ENCODE results near the gene ZSCAN5A.
"Not testable (repeated sequence)": the region's sequence is repeated elsewhere in the genome, so short reads cannot be mapped to it uniquely, and the experiment has no call there.

Gene ZSCAN5A

DNA sequence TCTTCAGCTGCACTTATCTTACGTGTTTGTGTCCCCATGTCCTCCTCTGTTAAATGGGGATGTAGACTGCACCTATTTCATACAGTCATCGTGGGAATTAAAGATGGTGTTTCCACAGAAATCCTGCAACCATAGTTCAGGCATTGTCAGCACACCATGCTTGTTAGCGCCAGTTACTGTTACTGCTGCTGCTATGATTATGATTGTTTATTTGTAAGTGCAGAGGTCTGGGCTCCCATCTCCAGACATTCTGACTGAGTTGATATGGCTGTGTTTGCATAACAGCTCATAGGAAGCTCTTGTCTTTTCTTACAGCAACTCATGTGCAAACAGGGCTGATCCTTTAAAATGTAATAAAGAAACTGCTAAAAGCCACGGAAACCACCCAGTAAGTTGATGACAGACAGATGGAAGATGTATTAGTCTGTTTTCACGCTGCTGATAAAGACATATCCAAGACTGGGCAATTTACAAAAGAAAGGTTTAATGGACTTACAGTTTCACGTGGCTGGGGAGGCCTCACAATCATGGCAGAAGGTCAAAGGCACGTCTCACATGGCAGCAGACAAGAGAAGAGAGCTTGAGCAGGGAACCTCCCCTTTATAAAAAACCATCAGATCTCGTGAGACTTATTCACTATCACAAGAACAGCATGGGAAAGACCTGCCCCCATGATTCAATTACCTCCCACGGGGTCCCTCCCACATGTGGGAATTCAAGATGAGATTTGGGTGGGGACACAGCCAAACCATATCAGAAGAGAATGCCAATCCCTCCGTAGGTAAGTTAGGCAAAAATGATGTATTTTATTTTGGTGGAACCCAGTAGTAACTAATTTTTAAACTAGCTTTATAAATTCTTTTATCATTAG, 1.6 kb downstream of the ZSCAN5A start:
- no peak for DNase-seq

DNA sequence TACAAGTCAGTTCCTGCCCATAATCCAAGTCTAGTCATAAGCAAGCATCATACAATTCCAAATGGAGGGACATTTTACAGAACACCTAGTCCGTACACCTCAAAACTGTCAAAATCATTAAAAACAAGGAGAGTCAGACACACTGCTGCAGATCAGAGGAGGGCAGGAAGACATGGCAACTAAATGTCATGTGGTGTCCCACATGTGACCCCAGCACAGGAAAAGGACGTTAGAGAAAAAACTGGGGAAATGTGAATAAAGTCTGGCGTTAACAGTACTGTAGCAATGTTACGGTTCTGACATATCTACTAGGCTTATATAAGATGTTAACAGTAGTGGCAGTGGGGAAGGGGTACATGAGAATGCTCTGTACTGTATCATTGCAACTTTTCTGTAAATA, 2.3 kb downstream of the ZSCAN5A start:
- no peak for DNase-seq

DNA sequence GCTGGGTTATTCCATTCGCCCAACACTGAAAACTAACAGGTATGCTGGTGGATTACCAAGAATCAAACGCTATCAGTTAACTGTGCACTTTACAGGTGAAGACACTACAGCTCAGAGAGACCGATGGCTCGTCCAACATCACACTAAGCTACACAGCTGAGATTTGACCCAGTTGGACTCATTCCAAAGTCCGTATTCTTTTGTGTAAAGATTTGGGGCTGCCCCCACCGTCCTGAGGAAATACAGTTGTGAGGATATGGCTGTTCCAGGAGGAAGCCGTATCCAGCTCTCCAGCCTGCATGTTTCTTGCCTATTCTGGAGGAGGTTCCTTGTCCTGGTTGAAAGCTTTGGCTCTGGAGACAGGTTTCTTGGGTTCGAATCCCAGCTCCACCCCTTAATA, 4.2 kb downstream of the ZSCAN5A start:
- DNase-seq, result no peak

DNA sequence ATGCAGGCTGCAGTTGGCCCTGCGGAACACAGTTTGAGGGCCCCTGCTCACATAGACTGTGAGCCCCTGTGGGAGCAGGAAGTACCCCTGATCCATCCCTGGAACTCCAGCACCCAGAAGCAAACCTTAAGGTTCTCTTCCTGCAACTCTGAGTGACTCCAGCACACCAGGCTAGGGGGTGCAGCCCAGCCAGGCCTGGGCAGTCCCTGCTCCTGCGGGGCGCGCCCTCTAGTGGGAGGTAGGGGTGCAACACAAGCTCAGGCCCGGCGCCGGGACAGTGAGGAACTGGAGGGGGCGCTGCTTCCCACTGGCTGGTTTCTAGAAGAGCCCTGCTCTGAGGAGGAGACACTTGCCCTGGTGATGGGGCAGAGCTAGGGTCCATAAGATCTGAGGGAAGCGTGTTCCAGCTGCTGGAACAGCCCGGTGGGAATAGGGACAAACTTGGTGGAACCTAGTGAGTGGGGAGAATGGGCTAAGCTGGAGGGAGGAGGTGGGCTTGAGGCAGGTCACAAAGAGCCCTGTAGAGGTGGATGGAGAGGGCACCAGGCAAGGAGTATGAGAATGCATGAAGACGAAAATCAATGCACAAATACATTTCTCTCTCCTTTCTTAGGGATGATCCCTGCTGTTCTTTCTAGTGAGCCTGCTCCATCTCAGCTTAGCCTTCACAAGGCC, 5.0 kb downstream of the ZSCAN5A start:
- DNase-seq, result peak; percentile 85

DNA sequence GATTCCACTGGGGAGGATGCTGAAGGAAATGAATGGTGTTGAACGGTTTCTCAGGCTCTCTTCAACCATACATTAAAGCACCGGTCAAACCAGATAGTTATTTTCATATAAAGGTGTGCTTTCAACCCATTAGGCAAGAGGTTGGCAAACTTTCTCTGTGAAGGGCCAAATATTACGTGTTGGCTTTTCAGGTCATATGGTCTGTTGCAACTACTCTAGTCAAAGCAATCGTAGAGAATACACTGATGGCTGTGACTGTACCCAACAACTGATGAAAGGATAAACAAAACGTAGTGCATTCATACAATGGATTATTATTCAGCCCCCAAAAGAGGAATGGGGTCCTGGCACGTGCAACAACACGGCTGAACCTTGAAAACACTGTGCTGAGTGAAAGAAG, 5.8 kb downstream of the ZSCAN5A start:
- no peak for DNase-seq

DNA sequence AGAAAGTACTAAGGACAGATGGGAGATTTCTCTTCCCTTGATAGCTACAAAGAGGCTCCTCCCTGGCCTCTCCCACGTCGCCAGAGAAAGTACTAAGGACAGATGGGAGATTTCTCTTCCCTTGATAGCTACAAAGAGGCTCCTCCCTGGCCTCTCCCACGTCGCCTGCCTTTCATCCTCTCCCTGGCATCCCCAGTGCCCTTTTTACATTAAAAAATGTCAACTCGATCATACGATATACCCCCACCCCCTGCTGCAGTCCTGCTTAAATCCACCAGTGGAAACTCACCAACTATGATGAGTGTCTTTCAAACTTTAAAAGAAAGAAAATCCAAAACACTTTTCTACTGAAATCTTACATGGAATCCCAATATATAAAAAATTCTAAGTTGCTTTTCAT, 7.6 kb downstream of the ZSCAN5A start:
- not testable (repeated sequence) for DNase-seq

DNA sequence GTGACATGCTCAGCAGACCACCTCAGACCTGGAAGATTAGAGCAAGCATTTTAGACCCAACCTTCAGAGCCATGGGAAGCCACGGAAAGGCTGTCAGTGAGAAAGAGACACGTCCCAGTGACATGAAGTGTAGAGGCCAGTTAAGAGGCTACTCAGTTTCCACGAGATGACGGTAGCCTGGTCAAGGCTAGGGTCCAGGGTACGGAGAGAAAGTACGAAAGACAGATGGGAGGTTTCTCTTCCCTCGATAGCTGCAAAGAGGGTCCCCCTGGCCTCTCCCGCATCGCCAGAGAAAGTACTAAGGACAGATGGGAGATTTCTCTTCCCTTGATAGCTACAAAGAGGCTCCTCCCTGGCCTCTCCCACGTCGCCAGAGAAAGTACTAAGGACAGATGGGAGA, 8.6 kb downstream of the ZSCAN5A start:
- no peak for DNase-seq

DNA sequence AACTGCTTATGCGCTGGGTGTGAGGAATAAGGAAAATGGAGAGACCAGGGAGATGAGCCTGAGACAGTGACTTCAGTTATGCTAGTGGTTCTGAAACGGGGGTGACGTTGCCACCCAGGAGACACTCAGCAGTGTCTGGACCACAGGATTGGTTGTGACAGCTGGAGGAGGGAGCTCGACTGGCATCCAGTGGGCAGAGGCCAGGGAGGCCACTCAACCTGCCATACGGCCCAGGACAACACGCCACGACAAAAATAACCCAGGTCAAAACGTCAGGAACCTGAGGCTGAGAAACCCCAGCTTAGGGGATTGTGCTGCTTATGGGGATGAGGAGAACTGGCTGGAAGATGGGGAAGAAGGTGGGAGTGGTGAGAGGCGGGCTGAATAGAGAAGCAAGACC, 10.4 kb downstream of the ZSCAN5A start:
- DNase-seq, result no peak

DNA sequence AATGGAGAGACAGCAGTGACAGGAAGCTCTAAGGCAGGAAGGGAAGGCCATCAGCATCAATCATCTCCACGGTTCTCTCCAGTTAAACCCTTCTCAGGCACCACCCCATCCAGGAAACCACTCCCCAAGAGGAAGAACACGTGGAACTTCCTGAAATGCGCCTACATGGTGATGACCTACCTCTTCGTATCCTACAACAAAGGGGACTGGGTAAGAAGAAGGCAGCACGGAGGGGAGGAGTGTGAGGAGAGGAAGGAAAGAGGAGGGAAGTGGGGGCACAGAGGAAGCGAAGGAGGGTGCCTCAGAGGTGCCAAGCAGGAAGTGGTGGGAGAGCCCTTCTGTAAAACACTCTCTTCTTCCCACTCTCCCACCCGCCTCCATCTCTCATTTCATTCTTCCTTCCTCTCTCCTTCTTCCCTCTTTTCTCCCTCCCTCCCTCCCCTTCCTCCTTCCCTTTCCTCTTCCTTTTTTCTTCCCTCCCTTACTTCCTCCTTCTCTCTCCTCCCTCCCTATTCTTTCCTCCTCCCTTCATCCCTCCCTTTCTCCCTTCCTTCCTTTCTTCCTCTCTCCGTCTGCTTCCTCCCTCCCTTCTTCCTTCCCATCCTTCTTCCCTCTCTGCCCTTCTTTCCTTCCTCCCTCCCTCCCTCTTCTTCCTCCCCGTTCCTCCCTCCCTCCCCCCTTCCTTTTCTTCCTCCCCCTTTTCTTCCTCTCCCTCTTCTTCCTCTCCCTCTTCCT, 12.6 kb downstream of the ZSCAN5A start:
- no peak for DNase-seq

DNA sequence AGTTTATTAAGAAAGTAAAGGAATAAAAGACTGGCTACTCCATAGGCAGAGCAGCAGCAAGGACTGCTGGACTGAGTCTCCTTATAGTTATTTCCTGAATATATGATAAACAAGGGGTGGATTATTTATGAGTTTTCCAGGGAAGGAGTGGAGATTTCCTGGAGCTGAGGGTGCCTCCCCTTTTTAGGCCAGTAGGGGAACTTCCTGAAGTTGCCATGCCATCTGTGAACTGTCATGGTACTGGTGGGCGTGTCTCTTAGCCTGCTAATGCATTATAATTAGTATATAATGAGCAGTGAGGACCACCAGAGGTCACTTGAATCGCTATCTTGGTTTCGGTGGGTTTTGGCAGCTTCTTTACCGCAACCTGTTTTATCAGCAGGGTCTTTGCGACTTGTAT, 13.5 kb downstream of the ZSCAN5A start:
- no peak for DNase-seq

DNA sequence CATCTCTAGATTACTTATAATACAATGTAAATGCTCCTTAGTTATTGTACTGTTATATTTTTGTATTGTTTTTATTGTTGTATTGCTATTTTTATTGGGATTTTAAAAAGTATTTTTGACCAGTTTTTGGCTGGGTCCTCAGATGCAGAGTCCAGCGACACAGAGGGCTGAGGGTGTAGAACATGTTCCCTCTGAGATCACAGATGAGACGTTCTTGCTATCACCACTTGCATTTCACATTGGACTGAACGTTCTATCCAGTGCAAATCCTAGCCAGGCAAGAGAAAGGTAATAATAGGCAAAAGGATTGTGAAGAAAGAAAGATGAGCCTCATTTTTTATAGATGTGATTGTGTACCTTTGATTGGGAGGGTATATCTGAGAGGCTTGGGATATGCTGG, 15.0 kb downstream of the ZSCAN5A start:
- no peak for DNase-seq

DNA sequence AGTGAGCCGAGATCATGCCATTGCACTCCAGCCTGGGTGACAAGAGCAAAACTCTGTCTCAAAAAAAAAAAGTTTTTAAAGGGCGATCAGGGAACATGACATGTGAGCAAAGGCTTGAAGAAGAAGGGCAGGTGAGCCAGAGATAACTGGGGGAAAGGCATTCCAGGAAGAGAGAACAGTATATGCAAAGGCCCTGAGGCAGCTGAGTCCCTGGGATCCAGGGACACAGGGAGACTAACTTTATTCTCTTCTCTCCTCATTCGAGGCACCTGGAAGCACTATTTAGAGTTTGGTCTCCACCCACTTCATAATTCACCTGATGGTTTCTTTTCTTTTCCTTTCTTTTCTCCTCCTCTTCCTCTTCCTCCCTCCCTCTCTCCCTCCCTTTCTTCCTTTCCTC, 17.6 kb downstream of the ZSCAN5A start:
- DNase-seq, result no peak

DNA sequence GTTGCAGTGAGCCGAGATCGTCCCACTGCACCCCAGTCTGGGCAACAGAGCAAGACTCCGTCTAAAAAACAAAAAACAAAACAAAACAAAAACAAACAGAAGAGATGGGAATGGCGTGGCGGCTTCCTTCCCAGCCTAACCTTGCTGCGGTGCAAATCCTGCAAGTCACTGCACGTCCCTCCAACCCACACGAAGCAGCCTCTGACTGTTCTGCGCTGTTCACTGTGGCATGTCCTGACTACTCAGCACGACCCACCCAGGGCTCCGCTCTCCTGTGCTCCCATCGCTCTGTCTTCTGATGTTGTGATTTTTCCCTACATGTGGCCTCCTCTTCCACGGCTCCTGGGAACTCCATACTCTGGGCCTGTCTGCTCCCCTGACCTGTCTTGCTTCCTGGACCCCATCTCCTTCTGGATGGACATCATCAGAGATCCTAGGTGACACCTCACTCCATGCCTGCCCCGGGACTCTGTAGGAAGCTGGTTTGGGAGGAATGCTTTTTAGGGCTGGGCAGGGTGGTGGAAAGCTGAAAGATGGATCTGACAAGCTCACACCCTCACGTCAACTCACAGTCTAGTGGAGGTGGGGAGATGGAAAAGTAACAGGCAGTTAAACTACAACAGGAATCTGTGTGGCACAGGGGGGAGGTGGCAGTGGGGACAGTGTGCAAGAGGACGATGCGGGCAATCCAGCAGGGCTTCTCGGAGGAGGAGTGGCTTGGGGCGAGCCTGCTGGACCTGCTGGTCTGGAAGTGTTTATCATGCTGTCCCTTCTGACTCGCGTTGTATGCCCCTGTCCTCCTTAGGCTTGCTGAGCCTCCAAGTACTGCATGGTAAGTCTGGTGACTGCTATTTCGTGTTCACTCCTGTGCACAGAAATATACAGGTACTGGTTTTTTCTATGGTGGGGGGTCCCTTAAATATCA, 18.8 kb downstream of the ZSCAN5A start:
- DNase-seq, result no peak

DNA sequence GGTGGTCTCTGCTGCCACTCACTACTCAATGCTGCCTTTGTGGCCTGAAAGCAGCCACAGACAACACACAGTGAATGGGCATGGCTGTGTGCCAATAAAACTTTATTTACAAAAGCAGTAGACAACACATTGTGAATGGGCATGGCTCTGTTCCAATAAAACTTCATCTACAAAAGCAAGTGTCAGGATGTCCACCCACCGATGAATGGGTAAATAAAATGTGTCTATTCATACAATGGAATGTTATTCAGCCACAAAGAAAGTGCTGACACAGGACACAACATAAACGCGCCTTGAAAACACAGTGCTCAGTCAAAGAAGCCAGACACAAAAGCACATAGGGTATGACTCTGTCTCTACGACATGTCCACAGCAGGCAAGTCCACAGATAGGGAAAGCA, 20.1 kb downstream of the ZSCAN5A start:
- no peak for DNase-seq

DNA sequence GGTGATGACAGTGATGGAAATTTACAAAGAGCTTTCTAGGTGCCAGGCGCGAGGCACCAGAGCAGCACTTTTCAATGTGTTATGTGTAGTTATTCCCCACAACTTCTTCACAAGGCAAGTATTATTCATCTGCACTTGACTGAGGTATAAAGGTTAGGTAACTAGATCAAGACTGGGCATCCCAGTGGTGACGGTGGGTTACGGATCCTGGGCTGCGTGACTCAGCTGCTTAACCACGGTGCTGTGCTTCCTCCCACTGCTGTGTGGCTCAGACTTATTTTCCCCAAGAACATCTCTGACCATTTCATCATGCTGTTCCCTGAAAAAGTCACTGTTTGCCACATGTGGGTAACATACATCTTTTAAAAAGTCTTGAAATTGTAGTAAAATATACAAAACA, 22.8 kb downstream of the ZSCAN5A start:
- DNase-seq, result no peak

DNA sequence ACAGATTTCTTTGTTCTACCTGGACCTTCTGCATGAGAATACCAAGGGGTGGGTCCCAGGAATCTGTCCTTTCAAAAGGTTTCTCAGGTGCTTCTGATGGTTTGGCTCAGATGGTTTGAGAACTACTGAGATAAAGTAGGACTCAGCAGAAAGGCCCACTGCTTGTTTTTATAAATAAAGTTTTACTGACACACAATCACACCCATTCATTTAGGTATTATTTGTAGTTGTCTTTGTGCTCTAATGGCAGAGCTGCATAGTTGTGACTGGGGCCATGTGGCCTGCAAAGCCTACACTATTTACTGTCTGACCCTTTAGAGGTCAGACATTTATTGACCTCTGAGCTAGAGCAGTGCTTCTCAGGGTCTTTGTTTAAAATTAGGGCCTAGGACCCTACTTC, 24.5 kb downstream of the ZSCAN5A start:
- DNase-seq, result no peak

DNA sequence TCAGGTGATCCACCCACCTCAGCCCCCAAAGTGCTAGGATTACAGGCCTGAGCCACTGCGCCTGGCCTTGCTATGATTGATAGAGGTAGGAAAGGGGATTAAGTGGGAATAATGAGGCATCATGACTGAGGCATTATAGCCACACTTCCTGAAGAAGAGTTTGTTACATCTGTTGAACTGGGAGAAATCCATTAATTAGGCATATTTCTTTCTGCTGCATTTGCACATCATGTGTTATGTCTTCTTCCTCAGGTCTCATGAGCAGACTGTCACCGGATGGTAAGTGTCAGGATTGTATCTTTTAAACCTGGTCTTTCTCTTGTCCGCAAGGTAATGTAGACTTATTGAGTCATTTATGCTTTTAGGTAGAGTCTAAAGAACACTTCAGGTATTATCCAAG, 29.9 kb downstream of the ZSCAN5A start:
- no peak for DNase-seq

DNA sequence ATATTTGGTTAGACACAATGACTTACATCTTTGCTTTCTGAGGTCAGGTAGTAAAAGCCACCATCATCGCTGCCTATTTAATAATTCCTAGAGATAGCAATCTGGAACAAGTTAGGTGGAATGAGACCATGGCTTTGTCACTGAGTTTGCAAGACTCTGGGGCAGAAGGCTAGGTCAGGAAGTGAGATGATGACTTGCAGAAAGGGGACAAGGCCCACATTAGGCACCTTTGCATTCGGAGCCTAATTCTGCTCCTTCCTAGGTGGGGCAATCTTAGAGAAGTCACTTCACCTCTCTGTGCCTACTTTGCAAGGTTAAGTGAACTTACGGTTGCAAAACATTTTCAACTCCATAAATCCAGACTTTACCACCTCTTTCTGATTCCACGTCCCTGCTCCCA, 31.8 kb downstream of the ZSCAN5A start:
- no peak for DNase-seq

DNA sequence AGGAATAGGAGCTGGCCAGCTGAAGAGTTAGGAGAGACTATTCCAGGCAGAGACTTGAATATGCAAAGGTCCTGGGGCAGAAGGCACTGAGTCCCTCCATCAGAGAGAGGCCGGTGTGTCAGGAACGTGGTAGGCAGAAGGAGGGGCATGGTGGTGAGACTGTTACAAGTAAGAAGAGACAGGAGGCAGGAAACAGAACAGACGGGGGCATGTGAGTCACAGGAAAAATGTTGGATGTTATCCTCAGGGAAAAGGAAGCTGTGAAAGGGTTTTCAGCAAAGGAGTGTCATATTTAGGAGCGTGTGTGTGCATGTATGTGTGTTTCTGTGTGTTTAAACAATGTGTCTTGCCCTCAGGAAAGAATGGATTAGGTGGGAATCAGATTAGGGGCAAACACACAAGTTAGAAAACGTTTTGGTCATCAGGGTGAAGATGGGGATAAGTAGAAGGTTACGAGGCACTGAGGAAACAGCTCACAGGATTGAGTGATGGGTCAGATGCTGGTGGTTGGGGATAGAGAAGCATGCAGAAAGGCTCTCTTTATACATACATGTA, 41.0 kb downstream of the ZSCAN5A start:
- DNase-seq, result no peak

DNA sequence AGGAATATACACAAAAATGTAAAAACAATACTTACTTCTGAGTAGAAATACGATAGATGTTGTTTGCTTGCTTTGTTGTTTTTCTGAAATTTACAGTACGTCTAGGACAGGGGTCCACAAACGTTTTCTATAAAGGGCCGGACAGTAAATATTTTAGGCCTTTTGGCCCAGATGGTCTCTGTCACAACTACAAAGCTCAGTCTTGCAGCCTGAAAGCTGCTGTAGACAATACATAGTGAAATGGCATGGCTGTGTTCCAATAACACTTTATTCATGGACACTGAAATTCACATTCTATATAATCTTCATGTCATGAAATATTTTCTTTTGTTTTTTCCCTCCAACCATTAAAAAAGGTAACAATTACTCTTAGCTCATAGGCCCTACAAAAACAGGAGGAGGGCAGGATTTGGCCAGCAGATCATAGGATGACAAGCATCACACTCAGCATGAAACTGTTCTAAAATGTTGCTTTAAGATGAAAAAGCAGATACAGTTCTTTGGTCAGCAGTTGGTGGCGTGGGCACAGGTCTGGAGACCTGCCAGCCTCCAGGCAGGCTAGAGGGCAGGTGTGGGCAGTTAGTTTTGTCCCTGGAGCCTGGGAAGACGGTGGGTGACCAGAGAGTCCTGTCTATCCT, 42.4 kb downstream of the ZSCAN5A start, which contains the start of gene EDDM13:
Gene EDDM13, plus strand, starts transcription at position 588 of the 638 bp plus-strand sequence. CDS start 87 bp downstream, outside the sequence.
- no peak for DNase-seq

DNA sequence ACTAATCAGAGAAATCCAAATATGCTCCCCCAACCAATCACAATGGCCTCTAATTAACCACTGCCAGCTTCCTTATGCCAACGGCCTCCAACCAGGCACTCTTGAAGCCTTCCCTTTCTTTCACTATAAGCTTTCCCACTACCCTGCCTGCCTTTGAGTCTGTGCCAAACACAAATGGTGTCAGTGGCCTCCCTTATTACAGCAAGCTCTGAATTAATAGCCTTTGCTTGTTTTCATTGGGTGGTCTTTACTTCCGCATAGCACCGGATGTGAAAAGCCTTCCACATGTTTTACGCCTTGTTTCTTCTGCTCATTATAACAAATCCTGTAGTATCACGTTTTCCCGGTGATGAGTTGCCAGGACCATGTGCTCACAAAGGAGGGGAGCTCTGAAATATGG, 43.5 kb downstream of the ZSCAN5A start:
- DNase-seq, result no peak

DNA sequence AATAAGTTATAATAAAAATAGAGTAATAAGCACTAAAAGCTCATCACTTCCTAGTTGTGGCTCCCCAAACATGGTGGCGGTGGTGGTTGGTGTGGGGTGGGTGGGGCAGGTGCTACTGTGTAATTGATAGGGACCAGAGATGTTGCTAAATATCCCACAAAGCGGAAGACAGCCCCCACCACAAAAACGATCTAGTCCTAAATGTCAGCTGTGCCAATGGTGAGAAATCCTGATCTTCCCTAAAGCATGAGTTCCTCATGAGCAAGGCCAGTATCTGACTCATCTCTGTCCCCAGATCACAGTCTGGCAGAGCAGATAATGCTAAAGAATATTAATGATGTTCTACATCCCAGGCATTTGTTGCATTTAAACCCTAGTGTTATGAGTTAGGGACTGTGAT, 44.0 kb downstream of the ZSCAN5A start:
- no peak for DNase-seq
